Vagina (tissue), 2 donors: ENCODE measurements around the gene ATP2B2. TPM values are rescaled to one million over a fixed set of nuclear protein-coding genes. Genes with fewer than 3 reads are reported as not detected.

Experiments
- DNase-seq, 2 donors: peaks; one replicate each; pipeline ENCODE4 v3.0.0-alpha.2; 2017; ENCODE audit errors: extremely low spot score in 2 of 2
- H3K27ac ChIP-seq: fragments of 200-600 bp; sonication (generic); one replicate; pipeline ENCODE4 v1.5.1; 2019
- H3K27me3 ChIP-seq: fragments of 200-600 bp; sonication (generic); one replicate; pipeline ENCODE4 v1.5.1; 2019
- H3K36me3 ChIP-seq, 2 donors: fragments of 200-600 bp; sonication (generic); one replicate each; pipeline ENCODE4 v1.5.1; 2017 to 2019
- H3K4me1 ChIP-seq: fragments of 200-600 bp; sonication (generic); one replicate; pipeline ENCODE4 v1.5.1; 2019
- H3K4me3 ChIP-seq, 2 donors: fragments of 200-600 bp; sonication (generic); 1 replicate in 1 of 2; 2 replicates in 1 of 2; pipeline ENCODE4 v1.5.1; 2016 to 2019
- H3K9me3 ChIP-seq: fragments of 200-600 bp; sonication (generic); one replicate; pipeline ENCODE4 v1.5.1; 2019
- CTCF ChIP-seq, 3 experiments: fragments of 450-650 bp in 2 of 3; fragments of 200-600 bp in 1 of 3; sonication (generic) in 1 of 3; IDR thresholded peaks; one replicate each; pipeline ENCODE4 v1.5.1; 2017 to 2019; ENCODE audit warnings: antibody characterized with exemption in 3 of 3, mild to moderate bottlenecking in 2 of 3, moderate library complexity in 2 of 3
- POLR2A ChIP-seq, 2 donors: fragments of 450-650 bp; IDR thresholded peaks; one replicate each; pipeline ENCODE4 v1.6.1; 2017; ENCODE audit warnings: antibody characterized with exemption in 2 of 2, mild to moderate bottlenecking in 2 of 2, moderate library complexity in 2 of 2
- POLR2AphosphoS5 ChIP-seq, 2 donors: sonication (generic); formaldehyde crosslinking; IDR thresholded peaks; one replicate each; pipeline ENCODE4 v1.9.0; 2017; ENCODE audit warnings: antibody characterized with exemption in 2 of 2, mild to moderate bottlenecking in 2 of 2, low read depth in 1 of 2; ENCODE audit not compliant: insufficient read depth in 1 of 2
- intact Hi-C: fragments of 100-400 bp; cut with DNase I; formaldehyde crosslinking; loops from one replicate; pipeline ENCODE4 v1.15.1; 2023
- total RNA-seq: library from RNA; depleted of rRNA; stranded (reverse); fragments of >200 nt; gene quantifications from one replicate; pipeline ENCODE4 v1.2.3, GENCODE V29; 2016

ATP2B2 gene
- total RNA-seq, 1 donor from 2014 or later = 0.25 TPM

- DNase-seq = no peak
- intact Hi-C loops = no loop called here
- no peaks in the 10 kb centered on the region for H3K9me3 ChIP-seq
- H3K4me3 ChIP-seq = no peak overlapping the region
- no peaks in the 10 kb centered on the region for H3K36me3 ChIP-seq
- no peaks in the 10 kb centered on the region for H3K27me3 ChIP-seq
- TF ChIP-seq POLR2AphosphoS5 (IDR thresholded peaks at IDR 0.05; ENCODE audit: insufficient read depth in 1 of 2, low read depth in 1 of 2) (no peak), POLR2A (IDR thresholded peaks at IDR 0.05) (no peak), CTCF (IDR thresholded peaks at IDR 0.05) (no peak)
- no peaks in the 10 kb centered on the region for H3K4me1 ChIP-seq
- no peak overlapping the region for H3K27ac ChIP-seq
These were observed 88.6 kb downstream of the ATP2B2 start for GRCh38 chr3:10416730-10417300.

GRCh38 chr3:10413041-10413440 is 92.3 kb downstream of the ATP2B2 start:
- Histone ChIP-seq H3K4me1 (no peaks in the 10 kb centered on the region), H3K4me3 (no peak overlapping the region), H3K36me3 (no peaks in the 10 kb centered on the region), H3K9me3 (no peaks in the 10 kb centered on the region), H3K27ac (no peak overlapping the region), H3K27me3 (no peaks in the 10 kb centered on the region)
- TF ChIP-seq POLR2AphosphoS5 (IDR thresholded peaks at IDR 0.05; ENCODE audit: insufficient read depth in 1 of 2, low read depth in 1 of 2) (no peak), POLR2A (IDR thresholded peaks at IDR 0.05) (no peak), CTCF (IDR thresholded peaks at IDR 0.05) (no peak)
- no peak for DNase-seq
- intact Hi-C loops = no loop called here

- DNase-seq = no peak
- TF ChIP-seq POLR2A (IDR thresholded peaks at IDR 0.05) = no peak
- no peak for TF ChIP-seq CTCF (IDR thresholded peaks at IDR 0.05)
- TF ChIP-seq POLR2AphosphoS5 (IDR thresholded peaks at IDR 0.05; ENCODE audit: insufficient read depth in 1 of 2, low read depth in 1 of 2) = no peak
- Histone ChIP-seq H3K36me3 (no peaks in the 10 kb centered on the region), H3K4me3 (no peak overlapping the region), H3K27ac (no peak overlapping the region), H3K4me1 (no peaks in the 10 kb centered on the region), H3K27me3 (no peaks in the 10 kb centered on the region), H3K9me3 (no peaks in the 10 kb centered on the region)
- intact Hi-C loops = no loop called here
These were observed 93.6 kb downstream of the ATP2B2 start for GRCh38 chr3:10411598-10412332.

GRCh38 chr3:10410383-10411002 is 94.9 kb downstream of the ATP2B2 start:
- no peaks in the 10 kb centered on the region for H3K9me3 ChIP-seq
- no peaks in the 10 kb centered on the region for H3K4me1 ChIP-seq
- H3K36me3 ChIP-seq = no peaks in the 10 kb centered on the region
- no peaks in the 10 kb centered on the region for H3K27me3 ChIP-seq
- intact Hi-C loops = no loop called here
- H3K4me3 ChIP-seq = no peak overlapping the region
- no peak for TF ChIP-seq POLR2A (IDR thresholded peaks at IDR 0.05)
- no peak for TF ChIP-seq POLR2AphosphoS5 (IDR thresholded peaks at IDR 0.05; ENCODE audit: insufficient read depth in 1 of 2, low read depth in 1 of 2)
- no peak for TF ChIP-seq CTCF (IDR thresholded peaks at IDR 0.05)
- no peak for DNase-seq
- no peak overlapping the region for H3K27ac ChIP-seq

- TF ChIP-seq POLR2A (IDR thresholded peaks at IDR 0.05) (no peak), POLR2AphosphoS5 (IDR thresholded peaks at IDR 0.05; ENCODE audit: insufficient read depth in 1 of 2, low read depth in 1 of 2) (no peak), CTCF (IDR thresholded peaks at IDR 0.05) (no peak)
- intact Hi-C loops = no loop called here
- Histone ChIP-seq H3K27me3 (no peaks in the 10 kb centered on the region), H3K4me3 (no peak overlapping the region), H3K9me3 (no peaks in the 10 kb centered on the region), H3K36me3 (no peaks in the 10 kb centered on the region), H3K27ac (no peak overlapping the region), H3K4me1 (no peaks in the 10 kb centered on the region)
- no peak for DNase-seq
These were observed 96.7 kb downstream of the ATP2B2 start for GRCh38 chr3:10408680-10409079.
